ENCODE data around the gene ZFYVE21. TPM values are rescaled to one million over a fixed set of nuclear protein-coding genes. Genes with fewer than 3 reads are reported as not detected.

Gene ZFYVE21
- total RNA-seq, 2 donors from 2014 or later: 43.7 to 71.6 TPM

DNA sequence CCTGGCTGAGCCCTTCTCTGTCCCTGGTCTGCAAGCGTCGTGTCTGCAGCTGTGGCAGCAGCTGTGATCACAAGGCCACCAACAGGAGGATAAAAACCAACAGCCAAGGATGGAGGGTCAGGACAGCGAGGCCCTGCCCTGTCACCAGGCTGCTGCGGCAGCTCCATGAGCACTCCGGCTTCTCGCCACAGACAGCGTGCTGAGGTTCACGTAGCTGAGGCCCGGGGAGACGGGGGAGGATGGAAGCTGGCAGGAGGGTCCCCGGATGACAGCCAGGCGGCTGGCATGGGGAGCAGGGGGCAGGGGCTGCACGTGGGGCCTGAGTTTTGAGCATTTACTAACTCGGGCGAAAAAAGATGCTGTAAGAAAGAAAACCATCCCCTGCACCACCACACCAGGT, 5.8 kb upstream of the ZFYVE21 start:
- no peak for DNase-seq (ENCODE audit: low spot score)
- no peaks in the 10 kb centered on the region for H3K27me3 ChIP-seq
- H3K27ac ChIP-seq: no peak overlapping the region
- H3K4me3 ChIP-seq: no peak overlapping the region
- no peaks in the 10 kb centered on the region for H3K9me3 ChIP-seq
- peaks cover 0 to 69% of the 10 kb centered on the region in 2 donors for H3K4me1 ChIP-seq
- H3K36me3 ChIP-seq: peaks cover 3% of the 10 kb centered on the region
- TF ChIP-seq, protein P1, sequence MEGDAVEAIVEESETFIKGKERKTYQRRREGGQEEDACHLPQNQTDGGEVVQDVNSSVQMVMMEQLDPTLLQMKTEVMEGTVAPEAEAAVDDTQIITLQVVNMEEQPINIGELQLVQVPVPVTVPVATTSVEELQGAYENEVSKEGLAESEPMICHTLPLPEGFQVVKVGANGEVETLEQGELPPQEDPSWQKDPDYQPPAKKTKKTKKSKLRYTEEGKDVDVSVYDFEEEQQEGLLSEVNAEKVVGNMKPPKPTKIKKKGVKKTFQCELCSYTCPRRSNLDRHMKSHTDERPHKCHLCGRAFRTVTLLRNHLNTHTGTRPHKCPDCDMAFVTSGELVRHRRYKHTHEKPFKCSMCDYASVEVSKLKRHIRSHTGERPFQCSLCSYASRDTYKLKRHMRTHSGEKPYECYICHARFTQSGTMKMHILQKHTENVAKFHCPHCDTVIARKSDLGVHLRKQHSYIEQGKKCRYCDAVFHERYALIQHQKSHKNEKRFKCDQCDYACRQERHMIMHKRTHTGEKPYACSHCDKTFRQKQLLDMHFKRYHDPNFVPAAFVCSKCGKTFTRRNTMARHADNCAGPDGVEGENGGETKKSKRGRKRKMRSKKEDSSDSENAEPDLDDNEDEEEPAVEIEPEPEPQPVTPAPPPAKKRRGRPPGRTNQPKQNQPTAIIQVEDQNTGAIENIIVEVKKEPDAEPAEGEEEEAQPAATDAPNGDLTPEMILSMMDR (IDR thresholded peaks at IDR 0.05): no peak

DNA sequence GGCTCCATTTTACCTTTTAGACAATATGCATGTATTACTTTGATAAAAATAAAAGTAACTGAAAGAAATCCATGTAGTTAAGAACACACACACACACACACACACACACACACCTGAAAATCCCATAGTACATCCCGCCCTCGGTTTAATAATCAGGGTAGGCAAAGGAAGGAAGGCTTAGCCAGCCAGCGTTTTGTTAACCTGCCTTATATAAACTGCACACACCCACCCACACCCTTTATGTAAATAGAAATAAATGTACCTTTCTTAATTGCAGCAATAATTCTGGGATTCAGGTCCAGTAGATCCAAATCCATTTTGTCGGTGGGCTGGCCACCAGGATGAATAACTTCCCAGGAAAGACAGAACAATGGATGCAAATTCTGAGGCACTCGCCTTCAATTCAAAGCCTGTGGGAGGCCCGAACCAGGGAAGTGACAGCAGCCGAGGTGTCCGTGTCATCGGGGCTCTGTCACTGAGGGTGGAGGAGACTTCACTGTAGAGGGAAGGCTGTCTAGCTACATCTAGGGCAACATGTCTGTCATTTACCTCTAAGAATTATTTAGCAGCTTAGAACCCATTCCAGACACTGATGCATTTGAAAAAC, 4.7 kb upstream of the ZFYVE21 start:
- Histone ChIP-seq H3K27me3 (no peaks in the 10 kb centered on the region), H3K36me3 (no peaks in the 10 kb centered on the region), H3K4me1 (peaks cover 0 to 63% of the 10 kb centered on the region in 2 donors), H3K27ac (no peak overlapping the region), H3K9me3 (no peaks in the 10 kb centered on the region), H3K4me3 (no peak overlapping the region)
- no peak for DNase-seq (ENCODE audit: low spot score)
- TF ChIP-seq, protein P1 (IDR thresholded peaks at IDR 0.05): no peak

- Histone ChIP-seq H3K27me3 (no peaks in the 10 kb centered on the region), H3K36me3 (no peaks in the 10 kb centered on the region), H3K27ac (peak overlapping the region; percentile 37 to 39), H3K4me3 (no peak overlapping the region), H3K4me1 (peaks cover 0 to 64% of the 10 kb centered on the region in 2 donors), H3K9me3 (no peaks in the 10 kb centered on the region)
- DNase-seq (ENCODE audit: low spot score): no peak
- TF ChIP-seq, protein P1 (IDR thresholded peaks at IDR 0.05): no peak
Observed at GRCh38 chr14:103711516-103712431, 3.8 kb upstream of the ZFYVE21 start.

- DNase-seq (ENCODE audit: low spot score): no peak
- Histone ChIP-seq H3K4me3 (no peak overlapping the region), H3K27me3 (no peaks in the 10 kb centered on the region), H3K4me1 (peaks cover 0 to 74% of the 10 kb centered on the region in 2 donors), H3K9me3 (no peaks in the 10 kb centered on the region), H3K27ac (peak overlapping the region; percentile 37 to 39), H3K36me3 (no peaks in the 10 kb centered on the region)
- TF ChIP-seq, protein P1 (IDR thresholded peaks at IDR 0.05): no peak
Observed at GRCh38 chr14:103712633-103713247, 2.9 kb upstream of the ZFYVE21 start.

DNA sequence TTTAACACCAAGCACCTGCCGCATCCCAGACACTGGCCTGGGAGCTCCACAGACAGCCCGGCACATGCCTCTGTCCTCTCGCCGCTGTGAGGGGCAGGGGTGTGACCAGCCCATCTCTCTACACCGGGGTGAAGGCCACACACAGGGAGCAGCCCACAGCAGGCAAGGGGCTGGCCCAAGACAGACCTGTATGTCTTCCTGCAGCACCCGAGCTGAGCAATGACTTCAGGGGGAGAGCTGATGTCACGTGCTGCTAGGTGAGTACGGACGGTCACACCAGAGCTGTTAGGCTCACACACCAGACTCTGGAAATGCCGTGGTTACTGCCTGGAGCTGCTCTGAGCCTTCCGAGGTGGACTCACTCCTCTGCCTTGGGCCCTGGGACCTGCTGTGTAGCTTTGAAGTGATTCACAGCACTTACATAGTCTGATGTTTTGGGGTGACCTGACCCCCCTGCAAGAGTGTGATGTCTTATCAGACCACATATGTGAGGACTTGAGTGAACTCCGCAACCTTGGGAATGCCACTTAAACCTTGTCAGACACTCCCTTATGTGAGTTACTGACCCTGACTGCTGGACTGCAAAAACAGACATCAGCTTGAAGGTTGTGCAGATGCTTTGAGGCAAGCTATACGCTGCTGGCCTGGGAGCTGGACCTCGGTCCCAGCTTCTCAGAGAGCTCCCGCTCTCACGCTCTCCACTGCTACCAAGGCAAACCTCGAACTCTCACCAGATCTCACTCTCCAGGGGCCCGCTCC, 2.1 kb upstream of the ZFYVE21 start:
- Histone ChIP-seq H3K27me3 (no peaks in the 10 kb centered on the region), H3K4me1 (peaks cover 0 to 73% of the 10 kb centered on the region in 2 donors), H3K4me3 (no peak overlapping the region), H3K9me3 (no peaks in the 10 kb centered on the region), H3K27ac (no peak overlapping the region), H3K36me3 (no peaks in the 10 kb centered on the region)
- TF ChIP-seq, protein P1 (IDR thresholded peaks at IDR 0.05): no peak
- DNase-seq (ENCODE audit: low spot score): no peak
